GM18519 (cell line): Measurements from ENCODE around the gene ARMC3.
"Not testable (repeated sequence)": the region's sequence is repeated elsewhere in the genome, so short reads cannot be mapped to it uniquely, and the experiment has no call there.

Experiments
- ATAC-seq: cut with Tn5 transposase; IDR thresholded peaks from one replicate; pipeline ENCODE4 v1.9.1; 2021; ENCODE audit warnings: mild to moderate bottlenecking, moderate library complexity; ENCODE audit not compliant: unreplicated experiment, low FRiP score

ARMC3 gene

DNA sequence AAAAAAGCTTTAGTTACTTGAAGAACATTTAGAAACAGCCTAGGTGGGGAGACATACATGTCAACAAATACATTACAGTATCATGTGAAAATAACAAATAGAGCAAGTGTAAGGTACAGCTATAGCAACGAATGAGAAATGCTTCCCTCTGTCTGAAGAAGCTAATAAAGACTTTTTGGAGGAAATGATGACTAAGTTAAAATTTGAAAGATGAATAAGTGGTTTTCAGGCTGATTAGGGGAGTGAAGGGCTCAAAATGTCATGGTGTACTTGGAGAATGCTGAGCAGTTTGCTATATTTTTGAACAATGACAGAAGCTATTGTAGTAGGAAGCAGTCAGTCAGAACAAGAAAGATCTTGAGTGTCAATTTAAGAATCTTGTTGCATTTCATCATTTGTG, 2.8 kb upstream of the ARMC3 start:
- ATAC-seq: no peak

DNA sequence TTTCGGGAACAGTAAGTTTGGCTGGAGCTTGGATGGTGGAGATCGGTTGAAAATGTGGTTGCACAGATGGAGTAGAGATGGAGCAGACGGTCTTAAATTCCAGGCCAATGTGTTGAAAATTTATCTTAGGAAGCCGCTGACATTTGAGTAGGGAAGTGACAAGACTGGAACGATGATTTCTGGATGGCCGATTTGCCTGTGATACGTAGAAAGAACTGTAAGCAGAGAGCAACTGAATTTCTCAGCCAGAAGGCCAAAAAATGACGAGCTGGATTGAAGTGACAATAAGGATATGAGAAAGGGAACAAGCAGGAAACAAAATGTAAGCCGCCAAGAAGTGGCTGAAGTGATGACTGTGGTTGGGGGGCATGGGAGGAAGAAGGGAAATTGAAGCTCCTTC, 687 bp upstream of the ARMC3 start:
- ATAC-seq: no peak

DNA sequence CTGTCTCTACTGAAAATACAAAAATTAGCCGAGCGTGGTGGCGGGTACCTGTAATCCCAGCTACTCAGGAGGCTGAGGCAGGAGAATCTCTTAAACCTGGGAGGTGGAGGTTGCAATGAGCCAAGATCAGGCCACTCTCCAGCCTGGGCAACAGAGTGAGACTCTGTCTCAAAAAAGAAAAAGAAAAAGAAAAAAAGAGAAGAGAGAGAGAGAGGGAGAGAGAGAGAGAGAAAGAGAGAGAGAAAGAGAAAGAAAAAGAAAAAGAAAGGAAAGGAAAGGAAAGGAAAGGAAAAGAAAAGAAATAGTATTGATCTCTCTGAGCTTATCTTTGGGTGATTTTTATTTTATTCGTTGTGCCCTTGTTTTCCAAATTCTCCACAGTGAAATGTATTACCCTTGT, 1.2 kb downstream of the ARMC3 start:
- not testable (repeated sequence) for ATAC-seq

DNA sequence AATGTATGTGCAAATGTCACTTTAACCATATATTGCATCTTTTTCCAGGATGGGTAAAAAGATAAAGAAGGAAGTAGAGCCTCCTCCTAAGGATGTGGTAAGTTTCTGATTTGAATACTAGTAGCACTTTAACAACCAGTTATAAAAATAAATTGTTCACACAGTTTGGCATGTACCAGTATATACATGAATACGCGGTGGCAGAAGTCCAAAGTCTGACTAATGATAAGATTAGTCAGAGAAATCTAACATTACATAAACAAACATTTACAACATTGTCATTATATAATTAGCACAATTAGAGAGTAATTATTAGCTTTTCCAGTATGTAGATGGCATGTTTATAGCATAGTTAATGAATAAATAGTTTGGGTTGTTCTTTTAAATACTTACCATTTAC, 4.1 kb downstream of the ARMC3 start:
- ATAC-seq: no peak

DNA sequence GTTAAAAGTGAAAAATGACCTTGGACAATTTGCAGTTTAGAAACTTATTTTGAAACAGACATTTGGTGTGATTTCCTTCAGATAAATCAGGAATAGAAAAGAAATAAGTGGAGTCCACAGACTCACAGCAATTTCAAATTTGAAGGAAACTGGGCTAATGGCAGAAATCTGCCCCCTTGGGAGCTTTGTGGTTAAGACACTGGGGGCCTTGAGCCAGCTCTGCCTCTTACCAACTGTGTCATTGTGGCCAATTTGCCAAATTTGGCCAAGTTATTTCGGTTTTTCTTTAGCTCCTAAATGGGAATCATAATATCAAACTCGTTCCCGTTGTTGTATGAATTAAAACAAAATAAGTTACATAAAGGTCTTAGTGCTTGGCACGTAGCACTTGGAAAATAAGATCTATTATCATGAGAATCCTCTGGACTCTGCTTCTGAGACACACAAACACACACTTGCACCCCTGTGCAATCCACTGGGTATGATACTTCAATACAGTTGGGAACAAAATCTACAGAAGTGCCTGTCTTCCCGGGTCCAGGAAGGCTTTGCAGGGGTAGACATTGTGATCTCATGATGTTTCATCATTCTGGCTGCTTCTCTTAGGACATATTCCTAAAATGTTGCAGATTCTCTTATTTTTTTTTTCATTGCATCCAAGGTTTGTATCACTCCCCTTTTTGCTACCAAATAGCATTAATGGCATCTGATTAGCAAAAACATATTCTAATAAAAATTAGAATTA, 4.9 kb downstream of the ARMC3 start:
- ATAC-seq: no peak

DNA sequence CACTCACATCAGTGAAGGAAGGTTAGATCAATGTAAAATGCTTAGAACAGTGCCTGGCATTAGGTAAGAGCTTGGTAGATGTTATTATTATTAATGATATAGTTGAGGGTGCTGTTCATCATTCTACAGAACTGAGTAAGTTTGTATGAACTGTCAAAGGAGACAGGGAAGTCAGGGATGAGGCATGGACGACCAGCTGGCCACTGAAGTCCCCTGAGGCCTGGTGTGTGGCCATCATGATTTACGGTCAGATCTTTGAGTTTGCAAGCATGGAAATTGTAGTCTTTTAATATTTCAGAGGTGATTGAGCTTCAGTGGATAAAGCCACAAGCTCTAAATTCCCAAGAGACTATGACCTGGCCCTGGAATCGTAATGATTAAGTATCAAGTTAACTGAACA, 6.9 kb downstream of the ARMC3 start:
- no peak for ATAC-seq

DNA sequence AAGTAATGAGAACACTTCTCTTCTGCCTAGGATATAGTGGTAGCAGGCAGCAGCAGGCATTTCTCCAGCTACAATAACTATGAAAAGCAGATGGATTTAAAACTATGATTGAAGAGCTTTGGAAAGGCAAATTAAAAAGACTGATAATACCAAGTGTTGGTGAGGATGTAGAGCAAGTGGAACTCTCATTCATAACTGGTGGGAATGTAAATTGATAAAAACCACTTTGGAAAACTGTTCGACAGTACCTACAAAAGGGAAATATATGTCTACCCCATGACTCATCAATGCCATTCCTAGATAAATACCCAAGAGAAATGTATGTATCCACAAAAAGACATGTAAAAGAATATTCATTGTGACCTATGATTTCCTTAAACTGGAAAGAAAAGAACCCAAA, 14.6 kb downstream of the ARMC3 start:
- no peak for ATAC-seq

DNA sequence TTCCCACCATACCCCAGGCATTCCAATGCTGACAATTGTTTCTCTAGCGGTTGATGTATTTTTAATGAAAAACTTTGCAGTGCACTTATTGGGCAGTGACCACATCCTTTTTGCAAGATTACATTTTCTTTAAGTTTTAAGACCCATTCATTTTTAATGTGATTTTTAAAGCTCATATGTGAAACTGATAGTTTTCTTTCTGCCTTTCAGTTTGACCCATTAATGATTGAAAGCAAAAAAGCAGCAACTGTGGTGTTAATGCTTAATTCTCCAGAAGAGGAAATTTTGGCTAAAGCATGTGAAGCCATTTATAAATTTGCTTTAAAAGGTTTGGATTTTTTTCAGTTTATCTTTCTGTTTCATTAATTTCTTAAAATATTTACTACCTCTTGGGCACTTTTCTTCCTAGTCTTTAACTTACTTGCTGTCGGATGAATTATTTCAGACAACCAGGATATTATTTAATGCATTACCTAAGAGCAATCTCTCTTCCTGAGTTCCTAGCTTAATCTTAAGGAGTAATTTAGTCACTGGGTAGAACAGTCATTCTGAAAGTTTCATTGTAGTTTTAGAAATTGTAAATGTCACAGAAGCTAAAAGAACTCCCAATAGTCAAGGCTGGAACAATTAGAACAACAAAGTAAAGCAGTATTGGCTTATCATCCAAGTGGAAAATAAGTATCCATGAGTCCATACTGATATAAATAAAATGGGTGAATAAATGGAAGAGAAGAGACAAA, 18.3 kb downstream of the ARMC3 start:
- ATAC-seq: no peak

DNA sequence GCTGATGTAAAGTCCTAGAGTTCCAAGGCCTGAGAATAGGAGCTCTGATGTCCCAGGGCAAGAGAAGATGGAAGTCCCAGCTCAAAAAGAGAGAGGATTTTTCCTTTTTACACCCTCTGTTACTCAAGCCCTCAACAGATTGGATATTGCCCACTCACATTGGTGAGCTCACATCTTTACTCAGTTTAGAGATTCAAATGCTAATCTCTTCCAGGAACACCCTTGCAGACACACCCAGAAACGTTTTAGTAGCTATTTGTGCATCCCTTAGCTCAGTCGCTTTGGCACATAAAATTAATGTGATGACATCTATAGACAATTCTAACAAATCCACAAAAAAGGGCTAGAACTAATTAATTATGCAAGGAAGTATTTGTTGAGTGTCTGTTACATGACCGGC, 27.1 kb downstream of the ARMC3 start:
- no peak for ATAC-seq

DNA sequence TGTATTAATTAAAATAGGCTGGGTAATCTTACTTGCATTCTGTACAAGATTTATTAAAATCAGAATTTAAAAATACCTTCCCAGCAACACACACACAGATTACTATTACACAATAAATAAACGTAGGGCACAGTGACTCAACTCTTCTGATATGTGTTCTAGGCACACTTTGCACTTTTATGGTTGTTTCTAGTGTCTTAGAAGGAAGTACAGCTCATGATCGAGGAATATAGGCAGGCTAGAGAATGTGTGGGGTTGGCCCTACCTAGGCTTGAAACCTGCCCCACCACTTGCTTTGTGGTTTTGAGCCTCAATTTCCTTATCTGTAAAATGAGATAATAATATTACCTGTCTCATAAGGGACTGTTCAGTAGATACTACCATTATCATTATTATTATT, 30.5 kb downstream of the ARMC3 start:
- no peak for ATAC-seq

DNA sequence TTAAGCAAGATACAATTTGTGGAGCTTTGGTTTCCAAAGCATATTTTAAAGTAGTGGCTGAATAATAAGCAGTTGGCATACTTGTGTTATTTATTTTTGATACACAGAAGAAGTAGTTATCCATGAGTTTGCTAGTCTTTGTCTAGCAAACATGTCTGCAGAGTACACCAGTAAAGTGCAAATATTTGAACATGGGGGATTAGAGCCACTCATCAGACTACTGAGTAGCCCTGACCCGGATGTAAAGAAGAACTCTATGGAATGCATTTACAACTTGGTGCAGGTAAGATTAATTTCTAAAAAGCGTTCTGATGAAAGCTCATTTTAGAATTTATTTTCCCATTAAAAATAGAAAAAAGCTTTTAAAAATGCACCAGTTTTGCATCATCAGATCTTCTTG, 31.4 kb downstream of the ARMC3 start:
- ATAC-seq: no peak

DNA sequence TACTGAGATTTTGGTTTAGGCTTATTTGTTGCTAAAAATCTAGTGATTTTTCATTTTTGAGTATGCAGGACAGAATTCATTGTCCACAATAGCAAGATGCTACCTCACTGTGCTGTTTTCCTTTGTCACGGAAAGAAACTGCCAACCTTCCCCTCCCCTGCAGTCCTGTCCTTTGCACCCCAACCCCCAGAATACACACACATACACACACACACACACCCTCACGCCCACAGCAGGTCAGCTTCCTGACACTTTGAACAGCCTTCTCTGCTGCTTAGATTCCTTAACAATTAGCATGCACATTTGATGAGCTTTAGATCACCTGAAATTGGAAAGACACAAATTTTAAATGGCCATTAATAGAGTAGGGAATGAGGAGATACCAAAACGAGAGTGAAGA, 32.1 kb downstream of the ARMC3 start:
- no peak for ATAC-seq

DNA sequence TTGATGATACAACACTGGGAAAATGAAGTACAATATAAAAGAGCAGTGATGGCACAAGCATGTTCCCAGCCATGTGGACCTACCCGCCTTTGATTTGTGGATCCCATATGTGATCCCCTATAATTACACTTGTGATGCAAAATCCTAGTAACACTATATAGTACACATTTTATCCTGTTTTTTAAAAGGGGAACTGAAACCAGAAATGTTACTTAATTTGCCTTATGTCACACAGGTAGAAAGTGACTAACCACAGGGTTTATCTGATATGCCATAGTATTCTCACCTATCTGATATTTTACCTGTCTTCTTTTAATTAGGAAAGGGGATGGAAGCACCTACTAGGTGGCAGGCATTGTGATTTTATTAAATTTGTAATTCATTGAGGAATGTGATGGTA, 35.0 kb downstream of the ARMC3 start:
- ATAC-seq: no peak

DNA sequence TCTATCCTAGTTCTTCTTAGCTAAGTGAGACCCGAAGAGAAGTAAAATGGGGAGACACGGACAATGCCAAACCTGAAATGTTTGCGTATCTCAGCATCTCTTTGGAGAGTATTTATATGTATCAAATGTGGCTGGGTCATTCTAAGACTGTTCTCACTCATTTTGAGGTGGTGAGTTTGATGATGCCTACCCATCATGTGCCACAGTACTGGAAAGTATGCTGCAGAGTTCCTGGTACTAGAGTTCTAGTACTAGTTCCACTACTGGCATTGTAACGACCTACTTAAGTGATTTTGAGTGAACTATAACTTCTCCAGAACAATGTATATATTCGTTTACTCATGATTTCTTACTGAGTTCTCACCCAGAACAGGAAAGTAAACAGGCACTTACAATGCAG, 41.9 kb downstream of the ARMC3 start:
- no peak for ATAC-seq

DNA sequence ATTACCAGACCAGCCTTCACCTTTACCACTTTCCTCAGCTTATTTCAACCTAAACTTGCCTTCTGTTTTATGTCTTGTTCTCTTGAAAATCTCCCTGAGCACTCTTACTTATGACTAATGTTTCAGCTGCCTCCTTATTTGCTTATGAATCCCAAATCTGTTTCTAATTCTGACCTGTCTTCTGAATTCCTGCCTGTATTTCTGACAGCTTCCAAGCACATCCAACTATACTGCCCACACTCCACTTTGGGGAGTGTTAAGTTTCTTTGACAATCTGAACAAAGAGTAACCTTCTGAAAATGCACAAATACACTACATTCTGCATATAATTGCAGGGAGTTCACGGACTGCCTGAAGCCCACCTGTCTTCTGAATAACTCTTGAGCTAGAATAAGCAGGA, 48.7 kb downstream of the ARMC3 start:
- no peak for ATAC-seq

DNA sequence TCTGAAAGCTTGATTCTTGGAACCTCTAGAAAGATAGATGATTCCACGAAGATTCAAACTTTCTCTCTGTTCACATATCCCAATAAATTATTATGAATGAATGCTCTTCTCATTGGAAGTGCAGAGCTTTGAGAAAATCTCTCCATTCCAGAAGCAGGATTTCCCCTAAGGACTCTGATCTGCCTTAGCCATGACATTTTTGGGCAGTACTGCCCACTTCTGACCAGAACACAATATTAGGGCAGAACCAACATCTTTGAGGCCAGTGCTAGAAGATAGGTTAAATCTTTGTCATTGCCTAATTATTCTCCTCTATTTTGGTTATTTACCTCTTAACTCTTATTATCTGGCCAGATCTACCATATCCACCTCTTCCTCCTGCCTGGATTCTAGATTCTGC, 49.9 kb downstream of the ARMC3 start:
- ATAC-seq: no peak

DNA sequence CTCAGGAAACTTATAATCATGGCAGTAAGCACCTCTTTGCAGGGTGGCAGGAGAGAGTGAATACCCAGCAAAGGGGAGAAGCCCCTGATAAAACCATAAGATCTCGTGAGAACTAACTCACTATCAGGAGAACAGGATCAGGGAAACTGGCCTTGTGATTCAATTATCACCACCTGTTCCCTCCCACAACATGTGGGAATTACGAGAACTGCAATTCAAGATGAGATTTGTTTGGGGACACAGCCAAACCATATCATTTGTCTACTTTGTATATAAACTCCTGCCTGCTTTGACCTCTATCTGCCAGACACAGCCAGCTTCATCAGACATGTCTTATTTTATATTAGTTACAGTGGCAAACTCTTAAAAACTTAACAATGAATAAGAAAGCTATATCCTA, 50.4 kb downstream of the ARMC3 start:
- no peak for ATAC-seq

DNA sequence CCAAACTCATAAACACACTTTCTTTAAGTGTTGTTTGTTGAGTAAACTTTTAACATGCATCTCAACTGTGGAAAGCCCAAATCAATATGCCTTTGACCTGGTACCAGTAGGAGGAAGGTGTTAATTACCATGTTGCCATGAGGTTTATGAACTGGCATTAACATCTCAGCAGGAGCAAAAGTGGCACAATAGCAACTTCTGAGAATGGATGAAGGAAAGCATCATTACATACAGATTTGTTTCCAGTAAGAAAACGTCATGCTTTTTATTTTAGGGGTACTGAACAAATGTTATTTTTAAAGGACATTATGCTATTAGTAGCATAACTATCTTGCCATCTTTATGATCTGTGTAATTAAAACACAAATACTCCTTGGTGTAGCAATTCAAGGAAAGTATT, 51.1 kb downstream of the ARMC3 start:
- no peak for ATAC-seq

DNA sequence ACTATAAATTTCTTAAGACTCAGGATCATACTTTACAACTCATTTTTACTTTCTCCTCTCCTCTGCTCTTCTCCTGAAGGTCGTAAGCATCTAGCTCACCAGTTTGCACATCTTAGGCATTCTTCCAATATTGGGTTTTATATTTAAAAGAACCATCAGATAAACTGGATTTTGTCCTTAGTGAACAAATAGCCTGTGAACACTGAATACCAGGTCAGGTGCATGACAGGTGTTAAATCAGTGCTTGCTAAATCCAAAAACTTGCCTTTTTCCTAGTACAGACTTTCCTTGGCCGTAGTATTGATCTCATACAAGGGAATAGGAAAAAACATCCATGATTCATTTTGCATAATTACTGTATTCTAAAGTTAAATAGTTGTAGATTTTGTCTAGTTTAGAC, 53.0 kb downstream of the ARMC3 start:
- no peak for ATAC-seq

DNA sequence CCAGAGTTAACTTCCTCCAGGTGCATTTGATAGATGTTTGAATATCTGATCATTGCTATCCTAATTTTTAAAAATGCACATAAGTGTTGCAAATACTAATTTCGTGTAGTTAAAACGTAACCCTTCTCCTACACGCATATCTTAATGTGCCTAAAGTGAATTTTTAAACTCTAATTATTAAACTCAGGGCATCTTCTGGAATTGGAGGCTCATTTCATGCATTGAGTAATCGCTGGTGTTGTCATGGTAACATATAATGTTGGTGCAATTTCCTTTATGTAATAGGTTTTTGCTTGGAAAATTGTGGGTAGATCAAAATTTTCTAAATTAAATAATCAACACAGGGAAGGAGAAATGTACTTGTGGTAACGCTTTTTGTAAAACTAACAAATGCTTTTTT, 56.2 kb downstream of the ARMC3 start:
- no peak for ATAC-seq

DNA sequence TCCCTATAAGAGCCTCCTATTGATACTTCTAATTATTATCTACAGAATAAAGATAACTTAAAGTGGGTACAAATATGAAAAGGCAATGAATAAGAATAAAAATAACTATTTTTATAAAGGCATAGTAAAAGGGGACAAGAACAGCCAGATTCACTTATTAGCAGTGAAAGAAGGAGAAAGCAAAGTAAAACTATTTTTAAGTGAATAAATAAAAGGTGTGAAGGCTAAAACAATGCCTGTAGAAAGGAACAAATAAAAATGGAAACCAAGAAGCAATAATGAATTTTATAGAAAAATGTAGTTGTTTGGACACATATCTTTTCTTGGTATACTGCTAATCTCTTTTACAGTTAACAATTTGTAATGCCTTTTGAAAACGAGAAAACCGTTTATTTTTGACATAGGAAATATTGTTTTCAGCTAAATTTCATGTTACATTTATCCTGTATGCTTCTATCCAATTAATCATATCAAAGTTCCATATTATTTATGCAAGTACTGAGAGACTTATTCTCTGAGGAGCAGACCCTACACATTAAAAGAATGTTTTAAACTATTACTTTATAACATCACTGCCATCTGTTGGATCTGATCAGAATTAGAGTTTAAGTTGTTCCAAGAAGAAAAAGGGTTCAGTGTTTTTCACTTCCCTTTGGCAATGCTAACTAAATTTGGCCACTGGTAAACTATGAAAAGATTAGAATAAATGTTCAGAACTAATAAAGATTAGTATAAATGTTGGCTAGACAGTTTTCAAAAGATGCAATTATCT, 59.1 kb downstream of the ARMC3 start:
- ATAC-seq: peak; percentile 48
